K562 (cell line): ENCODE results near the gene PLXNB1. TPM values are rescaled to one million over a fixed set of nuclear protein-coding genes. Genes with fewer than 3 reads are reported as not detected.

Experiments
- ATAC-seq: fragments of 200-7000 bp; cut with Tn5 transposase; 3 replicates; pipeline ENCODE4 v1.9.1; 2020; ENCODE audit warnings: moderate library complexity
- BruUV-seq: library from RNA; stranded (reverse); fragments of 400-500 nt; replicated peaks from 2 replicates; lab custom pipeline; 2021; lab: Mats Ljungman, UMichigan
- CTCF ChIA-PET: fragments of 300-600 bp; formaldehyde crosslinking; extraction: SDS; loops from one replicate; lab custom pipeline; 2021; ENCODE audit warnings: low intra/inter-chr PET ratio; lab: Yijun Ruan, JAX
- POLR2A ChIA-PET: fragments of 300-600, 350-650 bp; sonication (Branson Sonifier 250); formaldehyde crosslinking; extraction: SDS; loops from one replicate; lab custom pipeline; 2021; ENCODE audit warnings: antibody characterized with exemption, inconsistent platforms; lab: Yijun Ruan, JAX
- DNase-seq, 4 experiments: peaks; one replicate each; pipeline versions ENCODE4 v3.0.0 to v3.0.0-alpha.2; 2011 to 2018; ENCODE audit warnings: low spot score in 3 of 4, mixed read lengths in 3 of 4; ENCODE audit errors: extremely low read depth in 1 of 4
- FAIRE-seq: peaks from 2 replicates; lab custom pipeline; 2011; peaks lifted over from hg19 to GRCh38; lab: Jason Lieb, UNC
- H2AFZ ChIP-seq: 2 replicates; pipeline ENCODE4 v1.6.0; 2011; ENCODE audit warnings: low read depth, low read length, control low read depth, inconsistent platforms
- H3K27ac ChIP-seq: fragments of 200-600 bp; 3 replicates; pipeline ENCODE4 v1.8.0; 2011; ENCODE audit warnings: low read depth, mild to moderate bottlenecking, control low read depth, inconsistent platforms, low read length, moderate library complexity, mixed read lengths; ENCODE audit errors: extremely low read depth
- H3K27me3 ChIP-seq, 2 experiments: fragments of 300-600 bp in 1 of 2; 2 replicates in 1 of 2; 3 replicates in 1 of 2; pipeline versions ENCODE4 v1.6.0 to v1.8.0; 2011; ENCODE audit warnings: inconsistent platforms in 2 of 2, low read length in 2 of 2, mild to moderate bottlenecking in 1 of 2, mixed read lengths in 1 of 2, moderate library complexity in 1 of 2; ENCODE audit not compliant: control insufficient read depth in 2 of 2, insufficient read depth in 2 of 2
- H3K36me3 ChIP-seq: fragments of 300-600 bp; 3 replicates; pipeline ENCODE4 v1.8.0; 2011; ENCODE audit warnings: mild to moderate bottlenecking, low read length, inconsistent platforms; ENCODE audit not compliant: control insufficient read depth, insufficient read depth
- H3K4me1 ChIP-seq, 2 experiments: fragments of 200-600 bp in 1 of 2; replicated peaks in 1 of 2; 2 replicates in 1 of 2; 3 replicates in 1 of 2; pipeline versions ENCODE4 v1.5.1 to v1.8.0; 2011; ENCODE audit warnings: inconsistent platforms in 2 of 2, low read length in 2 of 2, mild to moderate bottlenecking in 1 of 2, mixed read lengths in 1 of 2, moderate library complexity in 1 of 2; ENCODE audit not compliant: control insufficient read depth in 2 of 2, insufficient read depth in 2 of 2
- H3K4me2 ChIP-seq: 2 replicates; pipeline ENCODE4 v1.6.1; 2011; ENCODE audit warnings: low read length, control low read depth, inconsistent platforms, mixed read lengths; ENCODE audit not compliant: insufficient read depth
- H3K4me3 ChIP-seq: fragments of 200-600 bp; sonication (generic), shearing (Covaris generic); 2 replicates; pipeline ENCODE4 v1.5.1; 2016; ENCODE audit warnings: control low read depth, inconsistent platforms
- H3K79me2 ChIP-seq: fragments of 200-600 bp; 3 replicates; pipeline ENCODE4 v1.8.0; 2011; ENCODE audit warnings: low read length, inconsistent platforms; ENCODE audit not compliant: control insufficient read depth, insufficient read depth
- H3K9ac ChIP-seq, 2 experiments: 2 replicates each; pipeline versions ENCODE4 v1.6.0 to v1.6.1; 2011; ENCODE audit warnings: low read depth in 2 of 2, low read length in 2 of 2, control low read depth in 1 of 2, inconsistent platforms in 1 of 2, mild to moderate bottlenecking in 1 of 2, mixed read lengths in 1 of 2; ENCODE audit not compliant: insufficient read depth in 1 of 2
- H3K9me1 ChIP-seq: one replicate; pipeline ENCODE4 v1.6.0; 2011; ENCODE audit warnings: inconsistent platforms, mild to moderate bottlenecking, low read length, moderate library complexity; ENCODE audit not compliant: control insufficient read depth, insufficient read depth
- H3K9me3 ChIP-seq: replicated peaks from 2 replicates; pipeline ENCODE4 v1.5.1; 2011; ENCODE audit warnings: low read depth, low read length, inconsistent platforms; ENCODE audit not compliant: control insufficient read depth, insufficient read depth
- H4K20me1 ChIP-seq: replicated peaks from 2 replicates; pipeline ENCODE4 v1.6.1; 2011; ENCODE audit warnings: low read length, inconsistent platforms, mixed read lengths; ENCODE audit not compliant: control insufficient read depth, insufficient read depth
- EHMT2 ChIP-seq: fragments of 450-650 bp; IDR thresholded peaks from 2 replicates; pipeline ENCODE4 v1.6.1; 2018; ENCODE audit warnings: antibody characterized with exemption
- ESRRA ChIP-seq: fragments of 450-650 bp; IDR thresholded peaks from 2 replicates; pipeline ENCODE4 v1.6.1; 2014; ENCODE audit warnings: low read depth, mild to moderate bottlenecking, moderate library complexity, borderline replicate concordance
- HOXB6 ChIP-seq: fragments of 250-450 bp; sonication (Bioruptor Pico); IDR thresholded peaks from 2 replicates; pipeline ENCODE4 v1.5.1; 2022; ENCODE audit warnings: mild to moderate bottlenecking, borderline replicate concordance
- ZNF124 ChIP-seq: sonication (generic); formaldehyde crosslinking; IDR thresholded peaks from 2 replicates; pipeline ENCODE4 v1.8.1; 2022; ENCODE audit warnings: missing genetic modification reagents
- ZNF696 ChIP-seq: fragments of 250-450 bp; sonication (Bioruptor Pico); conservative IDR thresholded peaks from 2 replicates; pipeline ENCODE4 v1.4.0; 2020; ENCODE audit warnings: mild to moderate bottlenecking, moderate library complexity
- WGBS: fragments of 100-300 bp; shearing (Covaris generic); methylation state at CpG from one replicate; pipeline ENCODE4 v1.1.6; 2016; ENCODE audit warnings: low coverage, mixed read lengths; ENCODE audit not compliant: insufficient coverage; ENCODE audit errors: missing lambda C conversion rate; 5-methylcytosine and 5-hydroxymethylcytosine counted together
- in situ Hi-C: fragments of 300-500 bp; cut with MboI; formaldehyde crosslinking; loops from 4 replicates; pipeline ENCODE4 v1.15.0; 2018; ENCODE audit warnings: inconsistent platforms, mixed read lengths
- intact Hi-C: fragments of 100-400 bp; cut with micrococcal nuclease; formaldehyde crosslinking; loops from 2 replicates; pipeline ENCODE4 v1.14.2; 2022
- polyA plus RNA-seq, 8 experiments: library from polyadenylated mRNA; depleted of rRNA in 4 of 8; stranded (reverse) in 5 of 8; unstranded in 3 of 8; fragments of >200 nt; fragmentation: Nextera tagmentation in 2 of 8; fragmentation: Illumina TruSeq in 1 of 8; extraction: Ambion mirVana in 2 of 8; extraction: Trizol in 1 of 8; gene quantifications; 2 replicates each; pipeline versions ENCODE4 v1.2.1 to v1.2.3, GENCODE V29; 2011 to 2014; ENCODE audit warnings: inconsistent platforms in 1 of 8, missing spikeins in 1 of 8
- total RNA-seq, 7 experiments: library from RNA; depleted of rRNA in 6 of 7; stranded (reverse); fragments of >200 nt in 6 of 7; fragmentation: Illumina TruSeq in 2 of 7; extraction: Trizol in 2 of 7; gene quantifications; 2 replicates each; pipeline versions ENCODE4 v1.2.1 to v1.2.3, GENCODE V29; 2011 to 2021; ENCODE audit warnings: low replicate concordance in 1 of 7

The PLXNB1 gene
- total and polyA plus RNA-seq, 9 of the 15 experiments (the other 6 are each of a cell fraction or from before 2014, with no cell fraction given), result 0.17 to 17.4 (median 6.0) TPM

DNA sequence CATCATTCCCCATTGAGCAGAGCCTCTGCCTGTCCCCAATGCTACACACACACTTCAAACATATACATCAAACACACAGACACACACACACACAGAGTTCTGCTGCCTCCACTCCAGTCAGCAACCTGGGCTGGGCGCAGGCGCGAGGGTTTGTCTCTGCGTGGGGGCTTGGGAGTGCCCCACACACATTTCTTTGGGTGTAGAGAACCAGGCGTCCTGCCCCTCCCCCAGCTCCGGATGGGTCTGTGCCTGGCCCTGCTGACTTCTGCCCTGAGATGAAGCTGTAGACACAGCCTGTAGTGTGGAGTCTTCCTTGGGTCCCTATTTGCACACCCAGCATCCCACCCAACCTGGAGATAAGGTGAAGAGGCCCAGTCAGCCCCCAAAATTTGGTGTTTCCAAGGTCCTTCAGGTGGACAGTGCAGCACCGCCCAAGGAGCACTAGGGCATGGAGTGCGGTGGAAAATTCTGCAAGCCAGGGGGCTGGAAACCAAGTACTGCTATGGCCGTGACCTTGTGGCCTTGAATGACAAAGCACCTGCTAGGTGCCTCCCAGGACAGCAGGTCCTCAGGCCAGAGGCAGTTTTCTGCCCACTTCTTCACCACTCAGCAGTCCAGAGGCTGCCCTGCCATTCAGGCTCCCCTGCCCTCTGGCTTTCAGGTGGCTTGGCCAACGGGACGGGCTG, 31.0 kb downstream of the PLXNB1 start:
- intact Hi-C loops, result no loop called here
- Histone ChIP-seq H4K20me1 (no peaks in the 10 kb centered on the region), H3K4me3 (no peak overlapping the region), H3K79me2 (no peaks in the 10 kb centered on the region), H3K27ac (no peak overlapping the region), H3K9ac (peak overlapping the region in 1 of 2 experiments; percentile 64; a peak in 2 of 4 replicates), H2AFZ (no peak overlapping the region), H3K9me3 (no peaks in the 10 kb centered on the region), H3K4me2 (no peak overlapping the region), H3K4me1 (peaks cover 0 to 7% of the 10 kb centered on the region in 2 experiments; a peak in 1 of 5 replicates), H3K36me3 (no peaks in the 10 kb centered on the region), H3K9me1 (no peaks in the 10 kb centered on the region), H3K27me3 (no peaks in the 10 kb centered on the region)
- ATAC-seq (peak; percentile 27; the same call in 2 of the 3 replicates), DNase-seq (peak in 3 of 4 experiments; percentile 8 to 14 (median 8)), FAIRE-seq (no peak)
- ChIA-PET POLR2A (interaction anchor here (0.6 kb wide), 1 partner anchor 24 kb away, joined by 3 read pairs; no protein-coding TSS in a partner anchor), CTCF (no interaction called here)
- no peak for TF ChIP-seq HOXB6 (CRISPR knock-in tag)
- TF ChIP-seq ZNF124 (CRISPR knock-in tag), result no peak
- no peak for TF ChIP-seq EHMT2
- TF ChIP-seq ESRRA, result 0 out of 2 replicates have a peak, but pooled peaks have one; percentile 24
- no peak for TF ChIP-seq ZNF696
- BruUV-seq, result no TSS peak
- 9% methylated on average over 9 of the region's 11 CpGs for WGBS
- in situ Hi-C loops, result no loop called here
